Prostate gland (tissue), 2 donors: ENCODE measurements around the gene CTTN. TPM values are rescaled to one million over a fixed set of nuclear protein-coding genes. Genes with fewer than 3 reads are reported as not detected.

Source experiments
- DNase-seq: peaks from one replicate; pipeline ENCODE4 v3.0.0-alpha.2; 2019; ENCODE audit warnings: low spot score
- H3K27ac ChIP-seq, 2 donors: fragments of 200-600 bp; sonication (generic); 2 replicates each; pipeline ENCODE4 v1.5.1; 2017 to 2019
- H3K27me3 ChIP-seq: fragments of 200-600 bp; sonication (generic); replicated peaks from 2 replicates; pipeline ENCODE4 v1.5.1; 2019; ENCODE audit not compliant: insufficient read depth
- H3K36me3 ChIP-seq, 2 donors: fragments of 200-600 bp; sonication (generic); 1 replicate in 1 of 2; 2 replicates in 1 of 2; pipeline versions ENCODE4 v1.5.1 to v1.8.1; 2017 to 2019
- H3K4me1 ChIP-seq: fragments of 200-600 bp; sonication (generic); replicated peaks from 2 replicates; pipeline ENCODE4 v1.5.1; 2019
- H3K4me3 ChIP-seq, 2 donors: fragments of 200-600 bp; sonication (generic); 2 replicates each; pipeline ENCODE4 v1.5.1; 2017 to 2019
- H3K9me3 ChIP-seq: fragments of 200-600 bp; sonication (generic); 2 replicates; pipeline ENCODE4 v1.5.1; 2017
- POLR2A ChIP-seq: fragments of 450-650 bp; IDR thresholded peaks from one replicate; pipeline ENCODE4 v1.6.1; 2016; ENCODE audit warnings: antibody characterized with exemption, mild to moderate bottlenecking
- POLR2AphosphoS5 ChIP-seq: sonication (generic); formaldehyde crosslinking; IDR thresholded peaks from one replicate; pipeline ENCODE4 v1.6.1; 2017; ENCODE audit warnings: antibody characterized with exemption
- WGBS: methylation state at CpG from one replicate; pipeline ENCODE4 v1.1.5; 2018; 5-methylcytosine and 5-hydroxymethylcytosine counted together
- intact Hi-C: fragments of 100-400 bp; cut with DNase I; formaldehyde crosslinking; loops from one replicate; pipeline ENCODE4 v1.14.2; 2022
- total RNA-seq, 2 donors: library from RNA; depleted of rRNA; stranded (reverse); fragments of >200 nt; gene quantifications; one replicate each; pipeline ENCODE4 v1.1.0, GENCODE V29; 2016
- TF ChIP-seq, protein P1 (sequence below), 4 experiments: fragments of 200-600 bp in 2 of 4; fragments of 450-650 bp in 2 of 4; sonication (generic) in 2 of 4; IDR thresholded peaks; 1 replicate in 3 of 4; 2 replicates in 1 of 4; pipeline ENCODE4 v1.5.1; 2016 to 2019; ENCODE audit warnings: antibody characterized with exemption in 4 of 4, mild to moderate bottlenecking in 2 of 4, moderate library complexity in 2 of 4

CTTN gene
- total RNA-seq, 2 donors from 2014 or later, result 208 to 348 TPM

GRCh38 chr11:70376621-70377020, 21.7 kb upstream of the CTTN start:
- WGBS, result 85% methylated on average over 12 of the region's 12 CpGs
- no peak for TF ChIP-seq POLR2AphosphoS5
- TF ChIP-seq, protein P1, sequence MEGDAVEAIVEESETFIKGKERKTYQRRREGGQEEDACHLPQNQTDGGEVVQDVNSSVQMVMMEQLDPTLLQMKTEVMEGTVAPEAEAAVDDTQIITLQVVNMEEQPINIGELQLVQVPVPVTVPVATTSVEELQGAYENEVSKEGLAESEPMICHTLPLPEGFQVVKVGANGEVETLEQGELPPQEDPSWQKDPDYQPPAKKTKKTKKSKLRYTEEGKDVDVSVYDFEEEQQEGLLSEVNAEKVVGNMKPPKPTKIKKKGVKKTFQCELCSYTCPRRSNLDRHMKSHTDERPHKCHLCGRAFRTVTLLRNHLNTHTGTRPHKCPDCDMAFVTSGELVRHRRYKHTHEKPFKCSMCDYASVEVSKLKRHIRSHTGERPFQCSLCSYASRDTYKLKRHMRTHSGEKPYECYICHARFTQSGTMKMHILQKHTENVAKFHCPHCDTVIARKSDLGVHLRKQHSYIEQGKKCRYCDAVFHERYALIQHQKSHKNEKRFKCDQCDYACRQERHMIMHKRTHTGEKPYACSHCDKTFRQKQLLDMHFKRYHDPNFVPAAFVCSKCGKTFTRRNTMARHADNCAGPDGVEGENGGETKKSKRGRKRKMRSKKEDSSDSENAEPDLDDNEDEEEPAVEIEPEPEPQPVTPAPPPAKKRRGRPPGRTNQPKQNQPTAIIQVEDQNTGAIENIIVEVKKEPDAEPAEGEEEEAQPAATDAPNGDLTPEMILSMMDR (IDR thresholded peaks at IDR 0.05), result no peak
- no peak for DNase-seq

DNA sequence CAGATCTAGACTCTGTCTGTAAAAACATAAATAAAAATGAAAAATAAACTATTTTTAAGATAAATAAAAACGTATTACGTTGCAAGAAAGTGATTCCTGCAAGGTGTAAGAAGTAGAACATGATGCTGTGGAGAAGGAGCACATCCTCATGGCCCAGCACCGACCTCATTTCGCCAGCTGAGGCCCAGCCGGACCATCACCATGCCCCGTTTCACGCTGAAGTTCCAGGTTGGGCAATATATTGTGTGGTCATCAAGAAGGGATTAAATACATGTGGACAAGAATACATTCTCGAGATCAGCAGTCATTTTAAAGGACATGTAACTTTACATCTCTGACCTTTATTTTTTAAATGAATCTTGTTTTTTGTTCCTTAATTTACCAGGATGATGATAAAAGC, 20.7 kb upstream of the CTTN start:
- H3K4me1 ChIP-seq, result no peaks in the 10 kb centered on the region
- intact Hi-C loops, result no loop called here
- TF ChIP-seq POLR2AphosphoS5, result no peak
- no peak for TF ChIP-seq POLR2A
- TF ChIP-seq, protein P1 (IDR thresholded peaks at IDR 0.05), result no peak
- H3K36me3 ChIP-seq, result peaks cover 0 to 7% of the 10 kb centered on the region in 2 donors
- 90% methylated on average over 8 of the region's 8 CpGs for WGBS
- no peaks in the 10 kb centered on the region for H3K27me3 ChIP-seq
- H3K4me3 ChIP-seq, result no peak overlapping the region
- no peak overlapping the region for H3K27ac ChIP-seq
- no peaks in the 10 kb centered on the region for H3K9me3 ChIP-seq
- DNase-seq, result no peak

More at GRCh38 chr11:70376621-70377020, 21.7 kb upstream of the CTTN start:
- Histone ChIP-seq H3K4me3 (no peak overlapping the region), H3K4me1 (no peaks in the 10 kb centered on the region), H3K9me3 (no peaks in the 10 kb centered on the region), H3K36me3 (peaks cover 0 to 7% of the 10 kb centered on the region in 2 donors), H3K27me3 (no peaks in the 10 kb centered on the region), H3K27ac (no peak overlapping the region)
- intact Hi-C loops, result no loop called here

- Histone ChIP-seq H3K4me1 (peaks cover 3% of the 10 kb centered on the region), H3K36me3 (peaks cover 0 to 7% of the 10 kb centered on the region in 2 donors), H3K4me3 (no peak overlapping the region), H3K27me3 (no peaks in the 10 kb centered on the region), H3K9me3 (no peaks in the 10 kb centered on the region), H3K27ac (peak overlapping the region in 1 of 2 donors; percentile 43)
- intact Hi-C loops, result no loop called here
- TF ChIP-seq POLR2AphosphoS5 (peak; percentile 74), POLR2A (no peak)
- TF ChIP-seq, protein P1 (IDR thresholded peaks at IDR 0.05), result no peak
- DNase-seq, result peak; percentile 21
- WGBS, result 70% methylated on average over 9 of the region's 9 CpGs
Observed at GRCh38 chr11:70378506-70379134, 19.7 kb upstream of the CTTN start.

- WGBS, result 92% methylated on average over 8 of the region's 8 CpGs
- intact Hi-C loops, result no loop called here
- Histone ChIP-seq H3K9me3 (no peaks in the 10 kb centered on the region), H3K4me1 (peaks cover 4% of the 10 kb centered on the region), H3K36me3 (peaks cover 0 to 7% of the 10 kb centered on the region in 2 donors), H3K27me3 (no peaks in the 10 kb centered on the region), H3K4me3 (no peak overlapping the region), H3K27ac (no peak overlapping the region)
- no peak for DNase-seq
- TF ChIP-seq POLR2AphosphoS5 (no peak), POLR2A (no peak)
- TF ChIP-seq, protein P1 (IDR thresholded peaks at IDR 0.05), result no peak
Observed at GRCh38 chr11:70381350-70381749, 17.0 kb upstream of the CTTN start.
